ENCODE data around the gene FGFR4.

Gene FGFR4

GRCh38 chr5:177103523-177104253 is 17.0 kb downstream of the FGFR4 start:
- peak; percentile 3 for DNase-seq

GRCh38 chr5:177105691-177106476 is 19.2 kb downstream of the FGFR4 start:
- no peak for DNase-seq

GRCh38 chr5:177107159-177107558 is 20.4 kb downstream of the FGFR4 start:
- no peak for DNase-seq

GRCh38 chr5:177109810-177110209 is 23.1 kb downstream of the FGFR4 start:
- DNase-seq, result no peak

GRCh38 chr5:177111720-177112394 is 25.1 kb downstream of the FGFR4 start:
- peak; percentile 57 for DNase-seq

GRCh38 chr5:177112589-177113220 is 26.0 kb downstream of the FGFR4 start:
- no peak for DNase-seq

GRCh38 chr5:177113566-177114424 is 27.1 kb downstream of the FGFR4 start:
- DNase-seq, result peak; percentile 52

GRCh38 chr5:177116631-177117373 is 30.1 kb downstream of the FGFR4 start:
- DNase-seq, result no peak

GRCh38 chr5:177117441-177118045 is 30.8 kb downstream of the FGFR4 start:
- no peak for DNase-seq

- no peak for DNase-seq
Observed at GRCh38 chr5:177122566-177122965, 35.9 kb downstream of the FGFR4 start.

- DNase-seq, result no peak
Observed at GRCh38 chr5:177123789-177124485, 37.2 kb downstream of the FGFR4 start.

- no peak for DNase-seq
Observed at GRCh38 chr5:177124486-177124991, 37.8 kb downstream of the FGFR4 start.

- no peak for DNase-seq
Observed at GRCh38 chr5:177126771-177127170, 40.1 kb downstream of the FGFR4 start.

GRCh38 chr5:177128551-177128981 is 41.9 kb downstream of the FGFR4 start:
- no peak for DNase-seq

- DNase-seq, result no peak
Observed at GRCh38 chr5:177130211-177131018, 43.7 kb downstream of the FGFR4 start.

GRCh38 chr5:177131019-177131320 is 44.3 kb downstream of the FGFR4 start:
- no peak for DNase-seq

- no peak for DNase-seq
Observed at GRCh38 chr5:177131352-177132135, 44.8 kb downstream of the FGFR4 start.

Data from NCI-H1694 treated with DMSO at 0.1 percent for 48 hours (cell line).